ENCODE data around the gene CALB2.
A peak's percentile ranks its signal among the peaks of the same experiment; 100 is the strongest.

Gene CALB2

GRCh38 chr16:71396594-71396993 is 38.1 kb downstream of the CALB2 start:
- no peak for DNase-seq

DNA sequence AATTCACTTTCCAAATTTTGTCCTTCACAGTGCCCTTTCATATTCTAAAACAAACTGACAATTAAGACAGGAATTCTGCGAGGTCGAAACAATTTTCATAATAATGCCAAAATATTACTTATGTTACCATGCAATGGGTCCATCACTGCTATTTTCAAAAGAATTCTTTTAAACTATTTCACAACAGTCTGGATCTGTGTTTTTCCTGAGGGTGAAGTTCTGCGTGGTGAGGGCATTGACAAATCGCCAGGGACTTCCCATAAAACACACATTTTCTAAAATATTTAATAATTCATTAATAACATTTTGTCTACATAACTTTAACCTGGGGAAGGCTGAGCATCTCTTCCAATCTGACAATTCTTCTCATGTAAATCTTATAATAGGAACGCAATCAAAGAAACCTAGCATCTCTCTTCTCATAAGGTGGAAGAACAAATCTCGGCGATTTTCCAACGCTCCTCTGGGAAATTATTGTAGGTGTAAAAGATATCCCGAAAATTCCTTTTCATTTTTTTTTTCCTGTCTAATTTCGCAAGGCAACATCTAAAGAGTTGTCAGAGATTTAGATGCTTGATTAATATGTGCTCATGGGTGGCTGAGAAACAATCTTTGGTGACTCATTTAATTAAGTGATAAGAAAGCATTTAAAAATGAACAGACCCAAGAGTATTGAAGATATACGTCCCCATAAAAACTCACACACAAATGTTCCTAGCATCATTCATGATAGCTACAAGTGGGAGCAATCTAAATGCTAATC is 41.5 kb downstream of the CALB2 start:
- no peak for DNase-seq

- no peak for DNase-seq
Measured at GRCh38 chr16:71402007-71402406, 43.5 kb downstream of the CALB2 start.

DNA sequence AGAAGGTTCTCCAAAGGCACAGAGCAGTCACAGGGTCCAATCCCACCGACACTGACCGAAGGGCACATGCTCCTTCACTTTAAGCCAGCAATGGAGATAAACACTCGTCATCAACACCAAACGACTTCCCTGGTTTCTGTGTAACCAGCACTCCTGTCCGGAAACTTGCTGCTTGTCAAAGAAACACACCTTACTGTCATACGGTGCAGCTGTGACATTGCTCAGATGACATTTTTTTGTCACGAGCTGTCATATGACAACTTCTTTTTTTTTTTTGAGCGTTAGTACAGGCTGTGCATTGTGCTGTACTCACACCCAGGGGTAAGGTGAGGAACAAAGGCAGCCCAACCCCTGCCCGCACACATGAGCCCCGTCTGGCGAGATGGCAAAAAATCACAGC is 44.2 kb downstream of the CALB2 start:
- no peak for DNase-seq

- DNase-seq: no peak
Measured at GRCh38 chr16:71404364-71404763, 45.8 kb downstream of the CALB2 start.

DNA sequence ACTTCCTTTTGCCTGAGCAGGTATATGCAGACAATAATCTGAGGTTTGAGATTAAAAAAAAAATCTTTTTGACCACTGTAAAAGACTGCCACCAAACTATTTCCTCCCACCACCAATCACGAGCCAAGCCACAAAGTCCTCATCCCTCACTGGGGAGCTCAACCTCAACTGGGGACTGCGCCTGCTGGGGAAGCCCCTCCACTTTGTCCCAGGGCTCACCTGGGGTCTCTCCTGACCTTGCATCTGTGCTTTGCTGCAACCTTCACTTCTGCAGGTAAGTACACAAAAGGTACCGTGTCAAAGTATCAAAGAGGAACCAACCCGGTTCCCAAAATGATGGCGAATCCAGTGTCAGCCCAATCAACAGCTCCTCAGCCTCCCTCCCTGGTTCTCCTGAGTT is 47.8 kb downstream of the CALB2 start:
- DNase-seq: no peak

DNA sequence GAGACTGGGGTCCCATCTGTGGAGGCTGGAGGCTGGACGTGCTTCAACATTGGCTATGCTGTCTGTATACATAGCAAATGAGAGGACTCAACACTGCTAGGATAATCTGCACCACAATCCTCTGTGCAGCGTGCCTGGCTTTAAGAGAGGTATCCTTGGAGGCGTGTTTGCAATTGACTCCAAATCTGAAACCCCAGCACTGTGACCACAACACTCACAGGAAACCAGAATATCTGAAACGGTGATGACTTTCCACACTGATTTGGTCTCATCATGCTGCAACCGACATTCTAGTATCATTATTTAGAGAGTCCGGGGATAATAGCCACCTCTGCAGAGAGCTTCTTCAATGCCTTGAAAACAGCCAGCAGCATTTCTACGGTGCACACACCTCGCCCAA is 48.2 kb downstream of the CALB2 start:
- DNase-seq: no peak

GRCh38 chr16:71407731-71408130 is 49.2 kb downstream of the CALB2 start:
- DNase-seq: no peak

DNA sequence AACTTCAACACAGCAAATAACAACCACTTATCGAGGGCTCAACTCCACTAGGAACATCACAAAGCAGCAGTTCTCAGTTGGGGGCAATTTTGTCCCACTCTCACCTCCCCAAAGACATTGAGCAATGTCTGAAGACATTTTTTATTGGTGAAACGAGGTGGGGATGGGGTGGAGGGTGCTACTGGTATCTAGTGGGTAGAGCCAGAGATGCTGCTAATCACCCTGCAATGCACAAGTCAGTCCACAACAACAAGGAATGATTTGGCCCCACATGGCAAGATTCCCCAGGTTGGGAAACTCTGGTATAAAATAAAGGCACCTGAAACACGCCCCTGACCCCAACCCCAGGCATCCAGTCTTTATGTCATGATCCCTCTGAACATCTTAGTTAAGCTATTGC is 50.0 kb downstream of the CALB2 start:
- no peak for DNase-seq

DNA sequence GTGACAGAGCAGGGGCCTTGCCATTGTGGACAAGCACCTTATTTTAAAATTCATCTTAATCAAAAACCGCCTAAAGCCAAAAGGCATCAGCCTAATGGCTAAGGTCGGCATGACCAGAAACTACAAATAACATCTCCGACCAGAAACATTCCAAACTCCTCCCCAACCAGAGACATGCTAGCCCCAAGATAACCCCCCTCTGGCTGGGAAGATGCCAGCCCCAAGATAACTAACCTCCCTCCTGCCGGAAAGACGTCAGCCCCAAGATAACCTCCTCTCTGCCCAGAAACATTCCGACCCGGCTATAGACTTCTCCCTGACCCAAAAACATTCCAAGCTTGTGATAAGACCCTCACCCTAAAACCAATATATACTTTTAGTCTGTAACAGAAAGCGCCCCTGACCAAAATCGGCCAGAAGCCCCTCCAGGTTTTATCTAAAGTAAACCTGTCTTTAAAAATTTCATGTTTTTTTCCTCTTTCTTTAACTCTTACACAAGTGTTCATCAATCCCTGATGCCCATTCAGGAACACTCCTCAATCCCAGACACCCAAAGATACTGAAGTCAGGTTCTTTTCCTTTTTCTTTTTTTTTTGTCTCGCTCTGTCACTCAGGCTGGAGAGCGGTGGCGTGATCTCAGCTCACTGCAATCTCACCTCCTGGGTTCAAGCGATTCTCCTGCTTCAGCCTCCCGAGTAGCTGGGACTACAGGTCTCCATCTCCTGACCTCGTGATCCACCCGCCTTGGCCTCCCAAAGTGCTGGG is 50.7 kb downstream of the CALB2 start:
- no peak for DNase-seq

DNA sequence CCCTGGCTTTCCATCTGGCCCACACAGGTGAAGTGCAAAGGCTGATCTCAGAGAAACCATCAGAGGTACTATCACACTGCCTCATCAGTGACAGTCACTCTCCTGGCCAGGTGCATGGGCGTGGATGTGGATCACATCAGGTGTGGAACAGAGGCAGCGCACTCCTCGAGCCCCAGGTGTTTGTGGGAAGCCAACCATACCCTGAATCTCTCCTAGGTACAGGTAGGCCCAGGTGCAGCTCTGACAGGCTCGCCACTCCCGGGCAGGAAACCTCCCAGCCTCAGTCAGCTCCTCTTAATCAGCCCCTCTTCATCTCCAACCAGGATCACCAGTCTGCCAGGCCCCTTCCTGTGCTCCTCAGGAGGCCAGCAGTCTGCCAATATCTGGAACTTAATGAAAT is 51.6 kb downstream of the CALB2 start:
- DNase-seq: no peak

DNA sequence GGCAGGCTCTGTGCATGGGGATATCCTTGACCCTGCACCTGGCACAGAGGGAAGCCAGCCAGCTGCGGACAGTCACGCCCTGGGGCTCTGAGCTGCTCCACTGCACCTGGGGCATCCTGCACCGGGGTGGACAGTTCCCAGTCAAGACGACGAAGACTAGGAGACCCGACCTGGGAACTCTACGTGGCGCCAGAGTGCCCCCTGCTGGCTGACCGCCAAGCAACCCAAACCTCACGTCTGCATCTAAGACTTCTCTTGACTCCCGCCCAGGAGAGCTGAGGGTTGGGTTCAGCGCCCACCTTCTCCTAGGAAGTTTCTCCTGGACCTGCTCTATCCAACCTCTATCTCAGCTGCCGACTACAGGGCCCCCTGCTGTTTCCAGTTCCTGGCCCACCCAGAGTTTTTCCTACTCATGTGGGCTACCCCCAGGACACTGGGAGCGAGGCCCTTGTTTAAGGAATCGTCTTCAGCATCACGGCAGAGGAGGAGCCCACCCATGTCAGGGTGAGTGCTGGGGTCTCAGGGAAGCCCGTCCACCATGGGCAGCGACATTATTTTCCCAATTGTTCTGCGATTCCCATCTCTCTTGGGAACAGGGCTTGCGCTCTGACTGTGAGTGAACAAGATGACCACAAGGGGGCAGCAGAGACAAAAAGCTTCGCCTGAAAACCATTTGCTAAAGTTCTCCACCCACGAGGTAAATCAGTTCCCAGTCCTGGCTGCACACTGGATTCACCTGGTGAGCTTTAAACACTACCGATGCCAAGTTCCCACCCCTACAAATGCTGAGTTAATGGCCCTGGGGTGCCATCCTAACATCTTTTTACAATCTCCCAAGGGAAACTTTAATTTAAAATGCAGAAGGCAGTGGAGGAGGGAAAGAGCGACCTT is 54.0 kb downstream of the CALB2 start:
- DNase-seq: peak; percentile 70

DNA sequence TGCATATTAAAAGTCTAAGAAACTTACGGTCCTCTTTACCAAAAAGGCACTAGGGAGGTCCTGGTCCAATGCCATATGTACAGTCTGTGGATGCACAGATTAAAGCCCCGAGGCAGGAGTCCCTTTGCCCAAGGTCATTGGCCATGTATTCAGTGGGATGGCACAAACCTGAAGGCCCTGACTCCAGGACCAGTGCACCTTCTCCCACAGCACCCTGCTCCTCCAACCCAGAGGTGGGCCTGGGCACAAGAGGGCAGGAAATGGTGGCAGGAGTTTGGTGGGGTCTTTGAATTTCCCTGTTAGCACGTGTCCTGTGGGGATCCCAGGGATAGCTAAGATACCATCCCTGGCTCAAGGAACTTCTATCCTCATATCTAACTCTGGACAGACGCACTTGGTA is 54.8 kb downstream of the CALB2 start:
- no peak for DNase-seq

GRCh38 chr16:71414038-71414437 is 55.5 kb downstream of the CALB2 start:
- no peak for DNase-seq

DNA sequence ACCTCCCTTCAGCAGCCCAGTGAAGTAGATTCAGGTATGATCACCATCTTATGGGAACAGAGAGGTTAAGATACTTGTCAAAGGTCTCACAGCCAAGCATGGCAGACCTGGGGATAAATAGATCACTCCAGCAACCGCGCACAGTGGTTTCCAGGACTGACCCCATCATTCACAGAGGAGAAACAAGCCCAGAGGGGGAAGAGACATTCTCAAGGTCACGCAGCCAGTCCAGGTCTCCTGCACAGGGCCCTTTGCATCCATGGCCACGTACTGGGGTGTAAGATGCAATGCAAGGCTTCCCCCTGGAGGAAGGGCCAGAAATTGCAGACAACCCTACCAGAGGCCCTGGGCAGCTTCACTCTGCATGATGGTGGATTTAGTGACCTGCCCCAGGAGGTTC is 63.4 kb downstream of the CALB2 start:
- no peak for DNase-seq

- no peak for DNase-seq
Measured at GRCh38 chr16:71423016-71423415, 64.5 kb downstream of the CALB2 start.

- no peak for DNase-seq
Measured at GRCh38 chr16:71423865-71424264, 65.3 kb downstream of the CALB2 start.

GRCh38 chr16:71424626-71425025 is 66.1 kb downstream of the CALB2 start:
- no peak for DNase-seq

GRCh38 chr16:71425746-71426068 is 67.2 kb downstream of the CALB2 start:
- DNase-seq: no peak

DNA sequence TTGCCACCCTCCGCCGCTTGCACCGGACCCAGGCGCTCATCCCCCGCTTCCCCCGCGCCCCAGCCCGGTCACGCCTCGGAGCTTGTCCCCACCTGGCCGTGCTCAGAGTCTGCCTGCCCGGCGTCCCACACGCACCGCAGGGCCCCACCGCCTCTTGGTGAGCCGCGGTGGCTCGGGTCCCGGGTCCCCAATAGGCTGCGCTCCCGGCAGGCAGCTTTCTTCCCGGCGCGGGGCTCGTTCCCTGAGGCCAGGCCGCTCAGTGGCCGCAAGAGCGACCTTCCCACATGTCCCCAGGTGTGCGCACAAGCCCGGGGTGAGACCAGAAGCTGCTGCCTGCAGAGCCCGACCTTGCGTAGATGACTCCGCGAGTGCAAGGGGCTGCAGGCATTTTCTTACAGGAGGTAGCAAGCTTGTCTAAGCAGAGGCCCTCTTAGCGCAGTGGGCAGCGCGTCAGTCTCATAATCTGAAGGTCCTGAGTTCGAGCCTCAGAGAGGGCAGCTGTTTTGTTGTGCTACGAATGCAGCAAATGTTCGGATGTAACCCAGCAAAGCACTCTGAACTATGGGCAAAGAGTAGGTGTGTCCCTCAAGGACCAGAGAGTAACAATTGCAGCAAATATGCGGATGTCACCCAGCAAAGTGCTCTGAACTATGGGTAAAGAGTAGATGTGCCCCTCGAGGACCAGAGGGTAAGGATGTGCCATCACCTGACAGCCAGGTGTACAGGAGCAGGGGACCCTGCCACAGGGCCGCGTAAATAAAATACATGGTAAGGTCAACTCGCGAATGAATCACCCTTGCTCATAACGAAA is 67.8 kb downstream of the CALB2 start:
- DNase-seq: peak; percentile 19

DNA sequence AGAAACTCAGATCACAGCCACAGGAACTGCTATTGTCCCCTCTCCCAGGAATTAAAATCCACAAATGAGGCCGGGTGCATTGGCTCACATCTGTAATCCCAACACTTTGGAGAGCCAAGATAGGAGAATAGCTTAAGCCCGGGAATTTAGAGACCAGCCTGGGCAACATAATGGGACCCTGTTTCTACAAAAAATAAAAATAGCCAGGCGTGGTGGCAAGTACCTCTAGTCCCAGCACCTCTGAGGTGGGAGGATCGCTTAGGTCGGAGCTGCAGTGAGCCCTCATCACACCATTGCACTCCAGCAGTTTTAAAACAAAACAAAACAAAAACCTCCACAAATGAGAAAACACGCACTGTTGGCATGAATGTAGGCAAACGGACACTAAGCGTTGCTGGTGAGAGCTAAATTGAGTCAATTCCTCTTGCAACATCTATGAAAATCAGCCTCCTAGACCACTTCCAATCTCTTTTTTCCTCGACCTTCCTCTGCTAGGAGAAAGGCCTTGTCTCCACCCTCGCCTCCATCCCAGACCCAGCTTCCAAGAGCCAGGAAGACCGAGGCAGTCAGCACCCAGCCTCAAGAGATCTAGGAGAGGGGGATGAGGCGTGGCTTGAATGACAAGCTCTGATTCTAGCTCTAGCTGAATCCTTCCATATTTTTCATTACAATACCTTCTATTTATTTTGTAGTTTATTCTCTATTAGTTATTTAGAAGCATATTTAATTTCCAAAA is 68.5 kb downstream of the CALB2 start:
- no peak for DNase-seq

DNA sequence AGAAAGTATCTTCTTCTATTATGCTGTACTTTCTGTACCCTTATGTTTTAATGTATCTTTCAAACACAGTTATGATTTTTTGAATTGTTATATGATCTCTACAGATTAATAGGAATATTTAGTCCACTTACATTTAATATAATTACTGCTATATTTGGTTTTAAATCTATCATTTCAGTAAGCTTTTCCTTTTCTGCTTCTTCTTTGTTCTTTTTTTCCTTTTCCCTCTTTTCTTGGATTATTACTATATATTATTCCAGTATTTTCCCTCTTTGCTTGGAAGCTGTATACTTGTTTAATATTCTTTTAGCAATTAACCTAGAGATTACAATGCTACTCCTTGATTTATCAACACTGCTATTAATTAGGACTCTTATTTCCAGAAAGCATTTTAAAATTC is 69.9 kb downstream of the CALB2 start:
- DNase-seq: no peak
